HEK293 (cell line): ENCODE results near the gene CELA1.

Source experiments
- CTCF ChIP-seq: fragments of 450-650 bp; formaldehyde crosslinking; IDR thresholded peaks from 2 replicates; pipeline ENCODE4 v1.5.1; 2016; ENCODE audit warnings: missing biosample characterization, missing genetic modification characterization
- EGR2 ChIP-seq: fragments of 450-650 bp; formaldehyde crosslinking; IDR thresholded peaks from 2 replicates; pipeline ENCODE4 v1.5.1; 2016; ENCODE audit warnings: low read depth, missing biosample characterization, missing genetic modification characterization
- GLI2 ChIP-seq: fragments of 450-650 bp; formaldehyde crosslinking; IDR thresholded peaks from 2 replicates; pipeline ENCODE4; 2017; ENCODE audit warnings: missing biosample characterization, missing genetic modification characterization, low read depth, borderline replicate concordance
- GLIS2 ChIP-seq: fragments of 450-650 bp; formaldehyde crosslinking; IDR thresholded peaks from 2 replicates; pipeline ENCODE4 v1.5.1; 2016; ENCODE audit warnings: missing biosample characterization, missing genetic modification characterization
- HOXC10 ChIP-seq: sonication (generic); formaldehyde crosslinking; IDR thresholded peaks from 2 replicates; pipeline ENCODE4 v1.8.1; 2023; ENCODE audit warnings: mild to moderate bottlenecking, missing genetic modification reagents
- KLF10 ChIP-seq: fragments of 450-650 bp; IDR thresholded peaks from 2 replicates; pipeline ENCODE4 v1.5.1; 2018; ENCODE audit warnings: missing biosample characterization, mild to moderate bottlenecking, missing genetic modification characterization
- KLF17 ChIP-seq: fragments of 450-650 bp; formaldehyde crosslinking; IDR thresholded peaks from 2 replicates; pipeline ENCODE4 v1.5.1; 2016; ENCODE audit warnings: missing biosample characterization, missing genetic modification characterization
- KLF9 ChIP-seq: fragments of 450-650 bp; formaldehyde crosslinking; IDR thresholded peaks from 2 replicates; pipeline ENCODE4 v1.5.1; 2016; ENCODE audit warnings: missing biosample characterization, missing genetic modification characterization, low read depth
- MEIS1 ChIP-seq: sonication (generic); formaldehyde crosslinking; IDR thresholded peaks from 2 replicates; pipeline ENCODE4 v1.8.1; 2022; ENCODE audit warnings: missing genetic modification reagents, mild to moderate bottlenecking, borderline replicate concordance
- MYNN ChIP-seq: fragments of 450-650 bp; formaldehyde crosslinking; IDR thresholded peaks from 2 replicates; pipeline ENCODE4 v1.5.1; 2016; ENCODE audit warnings: missing biosample characterization, missing genetic modification characterization, borderline replicate concordance
- OSR2 ChIP-seq: fragments of 450-650 bp; formaldehyde crosslinking; IDR thresholded peaks from 2 replicates; pipeline ENCODE4 v1.5.1; 2016; ENCODE audit warnings: missing biosample characterization, missing genetic modification characterization
- ZBTB20 ChIP-seq: fragments of 450-650 bp; formaldehyde crosslinking; IDR thresholded peaks from 2 replicates; pipeline ENCODE4 v1.5.1; 2016; ENCODE audit warnings: missing biosample characterization, missing genetic modification characterization
- ZBTB6 ChIP-seq: fragments of 450-650 bp; formaldehyde crosslinking; IDR thresholded peaks from 2 replicates; pipeline ENCODE4 v1.5.1; 2017; ENCODE audit warnings: missing biosample characterization, missing genetic modification characterization
- ZEB2 ChIP-seq: fragments of 450-650 bp; formaldehyde crosslinking; IDR thresholded peaks from 2 replicates; pipeline ENCODE4 v1.5.1; 2016; ENCODE audit warnings: missing biosample characterization, missing genetic modification characterization
- ZFP37 ChIP-seq: fragments of 450-650 bp; formaldehyde crosslinking; IDR thresholded peaks from 2 replicates; pipeline ENCODE4 v1.5.1; 2016; ENCODE audit warnings: missing biosample characterization, missing genetic modification characterization
- ZFP41 ChIP-seq: fragments of 450-650 bp; formaldehyde crosslinking; IDR thresholded peaks from 2 replicates; pipeline ENCODE4 v1.5.1; 2016; ENCODE audit warnings: missing biosample characterization, missing genetic modification characterization, borderline replicate concordance
- ZFP69B ChIP-seq: fragments of 450-650 bp; formaldehyde crosslinking; IDR thresholded peaks from 2 replicates; pipeline ENCODE4 v1.5.1; 2016; ENCODE audit warnings: missing biosample characterization, missing genetic modification characterization
- ZNF112 ChIP-seq: fragments of 450-650 bp; formaldehyde crosslinking; IDR thresholded peaks from 2 replicates; pipeline ENCODE4 v1.5.0; 2017; ENCODE audit warnings: missing biosample characterization, missing genetic modification characterization
- ZNF114 ChIP-seq: fragments of 450-650 bp; formaldehyde crosslinking; IDR thresholded peaks from 2 replicates; pipeline ENCODE4 v1.5.0; 2017; ENCODE audit warnings: missing biosample characterization, missing genetic modification characterization
- ZNF146 ChIP-seq: fragments of 450-650 bp; formaldehyde crosslinking; IDR thresholded peaks from 2 replicates; pipeline ENCODE4 v1.5.1; 2016; ENCODE audit warnings: missing biosample characterization, missing genetic modification characterization
- ZNF174 ChIP-seq: fragments of 450-650 bp; formaldehyde crosslinking; IDR thresholded peaks from 2 replicates; pipeline ENCODE4 v1.5.0; 2017; ENCODE audit warnings: missing biosample characterization, mild to moderate bottlenecking, missing genetic modification characterization
- ZNF175 ChIP-seq: fragments of 450-650 bp; formaldehyde crosslinking; IDR thresholded peaks from 2 replicates; pipeline ENCODE4 v1.5.1; 2016; ENCODE audit warnings: missing biosample characterization, missing genetic modification characterization
- ZNF223 ChIP-seq: fragments of 450-650 bp; formaldehyde crosslinking; IDR thresholded peaks from 2 replicates; pipeline ENCODE4 v1.5.1; 2016; ENCODE audit warnings: missing biosample characterization, missing genetic modification characterization
- ZNF292 ChIP-seq: fragments of 450-650 bp; formaldehyde crosslinking; IDR thresholded peaks from 2 replicates; pipeline ENCODE4 v1.5.1; 2016; ENCODE audit warnings: low read depth, missing biosample characterization, missing genetic modification characterization, borderline replicate concordance
- ZNF350 ChIP-seq: fragments of 450-650 bp; formaldehyde crosslinking; IDR thresholded peaks from 2 replicates; pipeline ENCODE4 v1.5.0; 2017; ENCODE audit warnings: missing biosample characterization, mild to moderate bottlenecking, missing genetic modification characterization
- ZNF404 ChIP-seq: fragments of 450-650 bp; formaldehyde crosslinking; IDR thresholded peaks from 2 replicates; pipeline ENCODE4 v1.5.1; 2017; ENCODE audit warnings: missing biosample characterization, missing genetic modification characterization
- ZNF433 ChIP-seq: fragments of 450-650 bp; formaldehyde crosslinking; IDR thresholded peaks from 2 replicates; pipeline ENCODE4 v1.5.1; 2016; ENCODE audit warnings: missing biosample characterization, missing genetic modification characterization, low read depth
- ZNF518A ChIP-seq: fragments of 450-650 bp; formaldehyde crosslinking; conservative IDR thresholded peaks from 2 replicates; pipeline ENCODE4 v1.5.1; 2016; ENCODE audit warnings: low read depth, missing biosample characterization, missing genetic modification characterization
- ZNF544 ChIP-seq: fragments of 450-650 bp; formaldehyde crosslinking; IDR thresholded peaks from 2 replicates; pipeline ENCODE4 v1.5.0; 2017; ENCODE audit warnings: missing biosample characterization, missing genetic modification characterization
- ZNF596 ChIP-seq: fragments of 450-650 bp; IDR thresholded peaks from 2 replicates; pipeline ENCODE4 v1.5.0; 2018; ENCODE audit warnings: missing biosample characterization, mild to moderate bottlenecking, missing genetic modification characterization, moderate library complexity
- ZNF629 ChIP-seq: fragments of 450-650 bp; formaldehyde crosslinking; IDR thresholded peaks from 2 replicates; pipeline ENCODE4 v1.5.1; 2017; ENCODE audit warnings: missing biosample characterization, missing genetic modification characterization
- ZNF701 ChIP-seq: fragments of 450-650 bp; formaldehyde crosslinking; IDR thresholded peaks from 2 replicates; pipeline ENCODE4 v1.5.1; 2016; ENCODE audit warnings: missing biosample characterization, missing genetic modification characterization
- ZNF776 ChIP-seq: fragments of 450-650 bp; formaldehyde crosslinking; IDR thresholded peaks from 2 replicates; pipeline ENCODE4 v1.5.0; 2017; ENCODE audit warnings: missing biosample characterization, missing genetic modification characterization, borderline replicate concordance
- ZNF837 ChIP-seq: fragments of 450-650 bp; formaldehyde crosslinking; IDR thresholded peaks from 2 replicates; pipeline ENCODE4 v1.5.1; 2016; ENCODE audit warnings: missing biosample characterization, missing genetic modification characterization

The CELA1 gene

GRCh38 chr12:51371295-51371953, 24.9 kb upstream of the CELA1 start (continued):
- no peak for TF ChIP-seq ZNF518A (tag by site-specific recombination)
- no peak for TF ChIP-seq ZNF596 (tag by site-specific recombination)
- TF ChIP-seq KLF9 (tag by site-specific recombination), result peak; percentile 40; the same call in 1 of the 2 replicates
- TF ChIP-seq MYNN (tag by site-specific recombination), result peak; percentile 21; the same call in 1 of the 2 replicates
- no peak for TF ChIP-seq ZNF112
- TF ChIP-seq ZFP69B (tag by site-specific recombination), result peak; percentile 77
- peak; percentile 90 for TF ChIP-seq ZEB2 (tag by site-specific recombination)
- TF ChIP-seq ZNF174, result no peak
- TF ChIP-seq ZNF175, result no peak
- no peak for TF ChIP-seq CTCF (tag by site-specific recombination)
- TF ChIP-seq ZNF433, result no peak
- TF ChIP-seq ZNF701, result no peak
- TF ChIP-seq OSR2 (tag by site-specific recombination), result peak; percentile 100
- TF ChIP-seq KLF17, result peak; percentile 99
- TF ChIP-seq HOXC10, result no peak
- no peak for TF ChIP-seq ZBTB6 (tag by site-specific recombination)
- peak; percentile 63 for TF ChIP-seq KLF10 (tag by site-specific recombination)
- no peak for TF ChIP-seq ZFP41 (tag by site-specific recombination)
- TF ChIP-seq ZNF223, result no peak
- TF ChIP-seq ZNF114, result no peak
- no peak for TF ChIP-seq ZNF350 (tag by site-specific recombination)
- TF ChIP-seq ZNF544 (tag by site-specific recombination), result no peak
- peak; percentile 59; the same call in 1 of the 2 replicates for TF ChIP-seq ZBTB20 (tag by site-specific recombination)
- no peak for TF ChIP-seq ZNF146
- TF ChIP-seq ZNF837 (tag by site-specific recombination), result no peak
- TF ChIP-seq GLI2 (tag by site-specific recombination), result no peak
- no peak for TF ChIP-seq ZNF776
- no peak; the same call in 1 of the 2 replicates for TF ChIP-seq ZFP37
- peak; percentile 84 for TF ChIP-seq GLIS2
- no peak for TF ChIP-seq ZNF404 (tag by site-specific recombination)
- TF ChIP-seq ZNF292 (tag by site-specific recombination), result no peak
- TF ChIP-seq ZNF629 (tag by site-specific recombination), result peak; percentile 93
- TF ChIP-seq EGR2 (tag by site-specific recombination), result 0 out of 2 replicates have a peak, but pooled peaks have one; percentile 47
- no peak for TF ChIP-seq MEIS1 (CRISPR knock-in tag)
